Prostate gland (tissue), 2 donors: ENCODE data around the gene PSIP1. TPM values are rescaled to one million over a fixed set of nuclear protein-coding genes. Genes with fewer than 3 reads are reported as not detected.

Experiments
- DNase-seq: peaks from one replicate; pipeline ENCODE4 v3.0.0-alpha.2; 2019; ENCODE audit warnings: low spot score
- H3K27ac ChIP-seq, 2 donors: fragments of 200-600 bp; sonication (generic); 2 replicates each; pipeline ENCODE4 v1.5.1; 2017 to 2019
- H3K27me3 ChIP-seq: fragments of 200-600 bp; sonication (generic); replicated peaks from 2 replicates; pipeline ENCODE4 v1.5.1; 2019; ENCODE audit not compliant: insufficient read depth
- H3K36me3 ChIP-seq, 2 donors: fragments of 200-600 bp; sonication (generic); 1 replicate in 1 of 2; 2 replicates in 1 of 2; pipeline versions ENCODE4 v1.5.1 to v1.8.1; 2017 to 2019
- H3K4me1 ChIP-seq: fragments of 200-600 bp; sonication (generic); replicated peaks from 2 replicates; pipeline ENCODE4 v1.5.1; 2019
- H3K4me3 ChIP-seq, 2 donors: fragments of 200-600 bp; sonication (generic); 2 replicates each; pipeline ENCODE4 v1.5.1; 2017 to 2019
- H3K9me3 ChIP-seq: fragments of 200-600 bp; sonication (generic); 2 replicates; pipeline ENCODE4 v1.5.1; 2017
- POLR2A ChIP-seq: fragments of 450-650 bp; IDR thresholded peaks from one replicate; pipeline ENCODE4 v1.6.1; 2016; ENCODE audit warnings: antibody characterized with exemption, mild to moderate bottlenecking
- POLR2AphosphoS5 ChIP-seq: sonication (generic); formaldehyde crosslinking; IDR thresholded peaks from one replicate; pipeline ENCODE4 v1.6.1; 2017; ENCODE audit warnings: antibody characterized with exemption
- WGBS: methylation state at CpG from one replicate; pipeline ENCODE4 v1.1.5; 2018; 5-methylcytosine and 5-hydroxymethylcytosine counted together
- intact Hi-C: fragments of 100-400 bp; cut with DNase I; formaldehyde crosslinking; loops from one replicate; pipeline ENCODE4 v1.14.2; 2022
- total RNA-seq, 2 donors: library from RNA; depleted of rRNA; stranded (reverse); fragments of >200 nt; gene quantifications; one replicate each; pipeline ENCODE4 v1.1.0, GENCODE V29; 2016
- TF ChIP-seq, protein P1 (sequence below), 4 experiments: fragments of 200-600 bp in 2 of 4; fragments of 450-650 bp in 2 of 4; sonication (generic) in 2 of 4; IDR thresholded peaks; 1 replicate in 3 of 4; 2 replicates in 1 of 4; pipeline ENCODE4 v1.5.1; 2016 to 2019; ENCODE audit warnings: antibody characterized with exemption in 4 of 4, mild to moderate bottlenecking in 2 of 4, moderate library complexity in 2 of 4

Gene PSIP1
- total RNA-seq, 2 donors from 2014 or later, result 65.3 to 69.6 TPM

DNA sequence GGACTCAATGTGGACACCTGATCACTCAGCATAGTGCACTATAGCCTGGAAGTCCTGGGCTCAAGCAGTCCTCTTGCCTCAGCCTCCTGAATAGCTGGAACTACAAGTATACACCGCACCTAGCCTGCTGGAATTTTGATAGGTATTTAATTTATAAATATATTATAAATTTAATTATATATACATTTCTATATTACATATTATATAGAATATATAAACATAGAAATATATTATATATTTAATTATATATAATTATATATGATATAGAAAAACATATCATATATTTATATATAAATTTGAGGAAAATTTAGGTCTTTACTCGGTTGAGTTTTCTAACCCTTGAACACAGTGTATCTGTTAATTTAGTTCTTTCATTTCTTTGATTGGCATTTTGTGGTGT, 15.2 kb upstream of the PSIP1 start:
- Histone ChIP-seq H3K27me3 (no peaks in the 10 kb centered on the region), H3K4me3 (no peak overlapping the region), H3K9me3 (no peaks in the 10 kb centered on the region), H3K27ac (no peak overlapping the region), H3K4me1 (no peaks in the 10 kb centered on the region), H3K36me3 (no peaks in the 10 kb centered on the region)
- WGBS, result 93% methylated on average over 2 of the region's 2 CpGs
- DNase-seq, result no peak
- TF ChIP-seq POLR2AphosphoS5, result no peak
- no peak for TF ChIP-seq POLR2A
- TF ChIP-seq, protein P1, sequence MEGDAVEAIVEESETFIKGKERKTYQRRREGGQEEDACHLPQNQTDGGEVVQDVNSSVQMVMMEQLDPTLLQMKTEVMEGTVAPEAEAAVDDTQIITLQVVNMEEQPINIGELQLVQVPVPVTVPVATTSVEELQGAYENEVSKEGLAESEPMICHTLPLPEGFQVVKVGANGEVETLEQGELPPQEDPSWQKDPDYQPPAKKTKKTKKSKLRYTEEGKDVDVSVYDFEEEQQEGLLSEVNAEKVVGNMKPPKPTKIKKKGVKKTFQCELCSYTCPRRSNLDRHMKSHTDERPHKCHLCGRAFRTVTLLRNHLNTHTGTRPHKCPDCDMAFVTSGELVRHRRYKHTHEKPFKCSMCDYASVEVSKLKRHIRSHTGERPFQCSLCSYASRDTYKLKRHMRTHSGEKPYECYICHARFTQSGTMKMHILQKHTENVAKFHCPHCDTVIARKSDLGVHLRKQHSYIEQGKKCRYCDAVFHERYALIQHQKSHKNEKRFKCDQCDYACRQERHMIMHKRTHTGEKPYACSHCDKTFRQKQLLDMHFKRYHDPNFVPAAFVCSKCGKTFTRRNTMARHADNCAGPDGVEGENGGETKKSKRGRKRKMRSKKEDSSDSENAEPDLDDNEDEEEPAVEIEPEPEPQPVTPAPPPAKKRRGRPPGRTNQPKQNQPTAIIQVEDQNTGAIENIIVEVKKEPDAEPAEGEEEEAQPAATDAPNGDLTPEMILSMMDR (IDR thresholded peaks at IDR 0.05), result no peak
- intact Hi-C loops, result no loop called here

GRCh38 chr9:15524845-15525455, 14.2 kb upstream of the PSIP1 start:
- no peak for DNase-seq
- intact Hi-C loops, result no loop called here
- Histone ChIP-seq H3K4me1 (no peaks in the 10 kb centered on the region), H3K27ac (no peak overlapping the region), H3K27me3 (no peaks in the 10 kb centered on the region), H3K36me3 (no peaks in the 10 kb centered on the region), H3K9me3 (no peaks in the 10 kb centered on the region), H3K4me3 (no peak overlapping the region)
- whole genome bisulfite sequencing, result 71% methylated on average over 8 of the region's 8 CpGs
- TF ChIP-seq POLR2A (no peak), POLR2AphosphoS5 (no peak)
- TF ChIP-seq, protein P1 (IDR thresholded peaks at IDR 0.05), result no peak

DNA sequence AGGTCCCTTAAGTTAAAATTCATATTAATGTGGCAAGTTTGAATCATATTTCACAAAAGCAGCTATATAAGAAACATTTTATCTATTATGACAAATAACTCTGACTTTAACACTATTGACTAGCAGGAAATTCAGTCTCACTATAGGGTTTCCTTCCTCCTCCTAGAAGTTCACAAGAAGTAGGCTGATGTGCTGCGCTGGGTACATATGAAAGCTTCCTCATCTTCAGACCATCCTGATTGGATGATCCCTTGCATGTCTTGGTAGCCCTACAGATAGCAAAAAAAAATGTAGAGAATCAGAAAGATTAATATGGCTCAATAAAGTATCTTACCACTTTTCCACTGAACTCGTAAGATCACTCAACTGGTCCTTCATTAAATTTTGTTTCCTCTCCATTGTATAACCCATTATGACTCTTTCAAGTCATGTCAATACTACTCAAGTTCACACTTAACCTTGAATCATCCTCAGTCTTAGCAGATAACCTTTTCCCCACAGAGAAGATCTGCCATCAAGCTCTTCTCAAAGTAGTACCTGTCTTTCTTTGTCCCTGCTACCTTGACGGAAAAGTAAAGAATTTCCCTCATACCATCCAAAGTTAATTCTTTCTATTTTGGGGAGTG, 11.5 kb upstream of the PSIP1 start:
- TF ChIP-seq, protein P1 (IDR thresholded peaks at IDR 0.05), result no peak
- TF ChIP-seq POLR2AphosphoS5, result no peak
- WGBS, result 93% methylated on average over 3 of the region's 3 CpGs
- intact Hi-C loops, result no loop called here

GRCh38 chr9:15521254-15521653, 10.5 kb upstream of the PSIP1 start:
- H3K27me3 ChIP-seq, result no peaks in the 10 kb centered on the region
- no peaks in the 10 kb centered on the region for H3K4me1 ChIP-seq
- WGBS, result 83% methylated on average over 8 of the region's 8 CpGs
- no peak for DNase-seq
- intact Hi-C loops, result no loop called here
- TF ChIP-seq POLR2A, result no peak
- TF ChIP-seq, protein P1 (IDR thresholded peaks at IDR 0.05), result no peak
- H3K4me3 ChIP-seq, result no peak overlapping the region
- no peaks in the 10 kb centered on the region for H3K36me3 ChIP-seq
- no peak overlapping the region for H3K27ac ChIP-seq
- H3K9me3 ChIP-seq, result no peaks in the 10 kb centered on the region

More for the DNA sequence above, 11.5 kb upstream of the PSIP1 start:
- H3K27ac ChIP-seq, result no peak overlapping the region
- H3K4me3 ChIP-seq, result no peak overlapping the region
- no peaks in the 10 kb centered on the region for H3K27me3 ChIP-seq
- H3K4me1 ChIP-seq, result no peaks in the 10 kb centered on the region
- no peaks in the 10 kb centered on the region for H3K36me3 ChIP-seq
- DNase-seq, result no peak
- no peaks in the 10 kb centered on the region for H3K9me3 ChIP-seq

DNA sequence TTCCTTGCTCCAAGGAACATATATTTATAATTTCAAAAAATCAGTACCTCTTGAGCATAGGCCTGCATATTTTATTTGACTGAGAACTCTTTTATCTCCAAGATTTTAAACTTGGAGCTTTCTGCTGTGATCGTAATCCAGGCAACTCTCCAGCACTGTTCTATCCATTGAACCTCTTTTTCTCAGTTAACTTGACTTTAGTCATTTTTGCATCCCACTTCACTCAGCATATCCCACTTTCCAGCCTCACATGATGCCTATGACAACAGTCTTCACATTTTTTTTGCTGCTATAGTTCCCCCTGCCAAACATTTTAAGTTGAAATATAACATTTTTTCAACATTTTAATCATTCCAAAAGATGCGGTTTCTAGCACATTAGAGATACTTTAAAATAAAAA, 9.1 kb upstream of the PSIP1 start:
- Histone ChIP-seq H3K36me3 (no peaks in the 10 kb centered on the region), H3K27ac (no peak overlapping the region), H3K9me3 (no peaks in the 10 kb centered on the region), H3K4me3 (no peak overlapping the region), H3K4me1 (no peaks in the 10 kb centered on the region), H3K27me3 (no peaks in the 10 kb centered on the region)
- intact Hi-C loops, result no loop called here
- WGBS, result 88% methylated on average over 2 of the region's 2 CpGs
- TF ChIP-seq, protein P1 (IDR thresholded peaks at IDR 0.05), result no peak
- TF ChIP-seq POLR2A (no peak), POLR2AphosphoS5 (no peak)
- DNase-seq, result no peak
